ENCODE results near the gene FOXD2.
"Not testable (repeated sequence)": the region's sequence is repeated elsewhere in the genome, so short reads cannot be mapped to it uniquely, and the experiment has no call there.

FOXD2 gene

DNA sequence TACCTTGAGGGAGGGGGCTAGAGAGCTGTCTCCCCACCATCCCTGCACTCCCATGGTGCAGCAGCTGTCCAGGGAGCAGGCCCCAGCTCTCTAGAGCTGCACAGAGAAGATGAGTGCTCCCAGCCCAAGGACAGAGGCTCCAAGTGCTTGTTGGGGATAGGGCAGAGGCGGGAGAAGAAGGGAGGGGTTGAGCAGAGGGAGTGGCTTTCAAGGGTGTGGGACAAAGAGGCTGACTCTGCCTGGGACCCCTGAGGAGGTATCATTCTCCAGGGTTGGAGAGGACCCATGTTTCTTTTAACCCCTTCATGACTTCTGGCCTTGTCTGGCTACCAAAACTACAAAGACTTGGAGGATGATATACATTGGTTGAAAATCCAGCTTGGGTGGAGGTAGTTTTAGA lies 14.6 kb downstream of the FOXD2 start (continued):
- TF ChIP-seq BACH2 (CRISPR knock-in tag; IDR thresholded peaks at IDR 0.05; ENCODE audit: borderline replicate concordance) (no peak), TSHZ2 (CRISPR knock-in tag; IDR thresholded peaks at IDR 0.05) (no peak), ZC3H10 (CRISPR knock-in tag; IDR thresholded peaks at IDR 0.05) (no peak)

DNA sequence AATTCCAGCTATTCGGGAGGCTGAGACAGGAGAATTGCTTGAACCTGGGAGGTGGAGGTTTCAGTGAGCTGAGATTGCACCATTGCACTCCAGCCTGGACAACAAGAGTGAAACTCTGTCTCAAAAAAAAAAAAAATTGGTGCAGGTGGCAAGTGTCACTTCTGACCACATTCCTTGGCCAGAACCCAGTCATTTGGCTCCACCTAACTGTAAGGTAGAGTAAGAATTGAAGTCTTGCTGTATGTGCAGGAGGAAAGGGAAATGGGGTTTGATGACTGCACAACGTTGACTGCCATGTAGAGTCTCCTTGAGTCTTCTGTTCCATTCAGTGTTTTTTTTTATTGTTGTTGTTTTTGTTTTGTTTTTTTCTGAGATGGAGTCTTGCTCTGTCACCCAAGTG lies 16.1 kb downstream of the FOXD2 start:
- not testable (repeated sequence) for ATAC-seq

DNA sequence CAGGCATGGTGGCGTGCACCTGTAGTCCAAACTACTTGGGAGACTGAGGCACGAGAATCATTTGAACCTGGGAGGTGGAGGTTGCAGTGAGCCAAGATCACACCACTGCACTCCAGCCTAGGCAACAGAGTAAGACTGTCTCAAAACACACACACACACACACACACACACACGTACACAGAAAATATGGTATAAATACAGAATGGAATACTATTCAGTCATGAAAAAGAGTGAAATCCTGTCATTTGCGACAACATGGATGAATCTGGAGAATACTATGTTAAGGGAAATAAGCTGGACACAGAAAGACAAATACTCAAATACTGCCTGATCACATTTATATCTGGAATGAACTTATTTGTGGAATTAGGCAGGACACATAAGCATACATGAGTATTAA lies 18.4 kb downstream of the FOXD2 start:
- TF ChIP-seq ESRRG (CRISPR knock-in tag; IDR thresholded peaks at IDR 0.05) (no peak), ZFP3 (CRISPR knock-in tag; IDR thresholded peaks at IDR 0.05) (no peak), TSHZ2 (CRISPR knock-in tag; IDR thresholded peaks at IDR 0.05) (no peak), BACH2 (CRISPR knock-in tag; IDR thresholded peaks at IDR 0.05; ENCODE audit: borderline replicate concordance) (no peak), CSRNP3 (CRISPR knock-in tag; IDR thresholded peaks at IDR 0.05) (no peak), TCF4 (CRISPR knock-in tag; IDR thresholded peaks at IDR 0.05; ENCODE audit: borderline replicate concordance) (no peak), ZNF8 (CRISPR knock-in tag; IDR thresholded peaks at IDR 0.05) (no peak), ZNF70 (CRISPR knock-in tag; IDR thresholded peaks at IDR 0.05) (no peak), ZC3H10 (CRISPR knock-in tag; IDR thresholded peaks at IDR 0.05) (no peak), CSDC2 (CRISPR knock-in tag; IDR thresholded peaks at IDR 0.05) (no peak), SNAI2 (CRISPR knock-in tag; IDR thresholded peaks at IDR 0.05) (no peak), TOX (CRISPR knock-in tag; IDR thresholded peaks at IDR 0.05; ENCODE audit: borderline replicate concordance) (no peak), PPARA (CRISPR knock-in tag; IDR thresholded peaks at IDR 0.05; ENCODE audit: borderline replicate concordance) (no peak), GLIS3 (CRISPR knock-in tag; IDR thresholded peaks at IDR 0.05) (no peak), ARNTL (CRISPR knock-in tag; IDR thresholded peaks at IDR 0.05; ENCODE audit: borderline replicate concordance, low read depth) (no peak), ZFP30 (CRISPR knock-in tag; IDR thresholded peaks at IDR 0.05) (no peak), ZNF565 (CRISPR knock-in tag; conservative IDR thresholded peaks at IDR 0.05; ENCODE audit: low read depth) (no peak), ISL1 (CRISPR knock-in tag; IDR thresholded peaks at IDR 0.05) (no peak)
- TF ChIP-seq, protein P1, sequence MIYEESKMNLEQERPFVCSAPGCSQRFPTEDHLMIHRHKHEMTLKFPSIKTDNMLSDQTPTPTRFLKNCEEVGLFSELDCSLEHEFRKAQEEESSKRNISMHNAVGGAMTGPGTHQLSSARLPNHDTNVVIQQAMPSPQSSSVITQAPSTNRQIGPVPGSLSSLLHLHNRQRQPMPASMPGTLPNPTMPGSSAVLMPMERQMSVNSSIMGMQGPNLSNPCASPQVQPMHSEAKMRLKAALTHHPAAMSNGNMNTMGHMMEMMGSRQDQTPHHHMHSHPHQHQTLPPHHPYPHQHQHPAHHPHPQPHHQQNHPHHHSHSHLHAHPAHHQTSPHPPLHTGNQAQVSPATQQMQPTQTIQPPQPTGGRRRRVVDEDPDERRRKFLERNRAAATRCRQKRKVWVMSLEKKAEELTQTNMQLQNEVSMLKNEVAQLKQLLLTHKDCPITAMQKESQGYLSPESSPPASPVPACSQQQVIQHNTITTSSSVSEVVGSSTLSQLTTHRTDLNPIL (CRISPR knock-in tag; IDR thresholded peaks at IDR 0.05; ENCODE audit: low read depth), result no peak
- TF ChIP-seq, protein P2, sequence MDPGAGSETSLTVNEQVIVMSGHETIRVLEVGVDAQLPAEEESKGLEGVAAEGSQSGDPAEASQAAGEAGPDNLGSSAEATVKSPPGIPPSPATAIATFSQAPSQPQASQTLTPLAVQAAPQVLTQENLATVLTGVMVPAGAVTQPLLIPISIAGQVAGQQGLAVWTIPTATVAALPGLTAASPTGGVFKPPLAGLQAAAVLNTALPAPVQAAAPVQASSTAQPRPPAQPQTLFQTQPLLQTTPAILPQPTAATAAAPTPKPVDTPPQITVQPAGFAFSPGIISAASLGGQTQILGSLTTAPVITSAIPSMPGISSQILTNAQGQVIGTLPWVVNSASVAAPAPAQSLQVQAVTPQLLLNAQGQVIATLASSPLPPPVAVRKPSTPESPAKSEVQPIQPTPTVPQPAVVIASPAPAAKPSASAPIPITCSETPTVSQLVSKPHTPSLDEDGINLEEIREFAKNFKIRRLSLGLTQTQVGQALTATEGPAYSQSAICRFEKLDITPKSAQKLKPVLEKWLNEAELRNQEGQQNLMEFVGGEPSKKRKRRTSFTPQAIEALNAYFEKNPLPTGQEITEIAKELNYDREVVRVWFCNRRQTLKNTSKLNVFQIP (CRISPR knock-in tag; IDR thresholded peaks at IDR 0.05; ENCODE audit: borderline replicate concordance, low read depth), result no peak
- no peak for ATAC-seq

GRCh38 chr1:47457547-47457946 lies 19.7 kb downstream of the FOXD2 start:
- not testable (repeated sequence) for ATAC-seq

Measured in SK-N-SH treated with all-trans-retinoic acid at 6 μM for 48 hours (cell line).